ENCODE data around the gene NEGR1. TPM values are rescaled to one million over a fixed set of nuclear protein-coding genes. Genes with fewer than 3 reads are reported as not detected.

Gene NEGR1
- total and polyA plus RNA-seq, 9 donors = 4.7 to 15.1 (median 9.1) TPM

DNA sequence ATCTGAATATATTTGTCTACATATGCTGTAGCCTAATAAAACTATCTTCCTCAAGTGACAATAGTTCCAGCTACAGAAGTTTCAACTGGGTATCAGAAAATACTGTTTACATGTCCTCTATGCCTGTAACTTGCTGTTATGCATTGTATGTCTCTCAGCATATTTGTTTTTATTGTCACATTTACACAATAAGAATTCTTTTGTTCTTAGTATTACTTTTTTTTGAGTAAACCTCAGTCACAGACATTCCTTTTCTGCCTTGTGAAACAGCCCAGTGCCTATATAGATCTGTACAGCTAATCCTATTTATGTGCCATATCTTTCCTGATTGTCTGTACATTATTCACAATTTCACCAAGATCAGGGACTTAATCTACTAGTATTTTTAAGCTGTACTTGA is 565.2 kb downstream of the NEGR1 start:
- Histone ChIP-seq H3K27me3 (no peaks in the 10 kb centered on the region), H3K9me3 (no peaks in the 10 kb centered on the region), H3K27ac (no peak overlapping the region), H3K4me1 (ENCODE audit: insufficient read depth) (no peaks in the 10 kb centered on the region), H3K36me3 (no peaks in the 10 kb centered on the region), H3K4me3 (no peak overlapping the region)
- intact Hi-C loops (cut with DNase I) = no loop called here
- TF ChIP-seq, protein P1, sequence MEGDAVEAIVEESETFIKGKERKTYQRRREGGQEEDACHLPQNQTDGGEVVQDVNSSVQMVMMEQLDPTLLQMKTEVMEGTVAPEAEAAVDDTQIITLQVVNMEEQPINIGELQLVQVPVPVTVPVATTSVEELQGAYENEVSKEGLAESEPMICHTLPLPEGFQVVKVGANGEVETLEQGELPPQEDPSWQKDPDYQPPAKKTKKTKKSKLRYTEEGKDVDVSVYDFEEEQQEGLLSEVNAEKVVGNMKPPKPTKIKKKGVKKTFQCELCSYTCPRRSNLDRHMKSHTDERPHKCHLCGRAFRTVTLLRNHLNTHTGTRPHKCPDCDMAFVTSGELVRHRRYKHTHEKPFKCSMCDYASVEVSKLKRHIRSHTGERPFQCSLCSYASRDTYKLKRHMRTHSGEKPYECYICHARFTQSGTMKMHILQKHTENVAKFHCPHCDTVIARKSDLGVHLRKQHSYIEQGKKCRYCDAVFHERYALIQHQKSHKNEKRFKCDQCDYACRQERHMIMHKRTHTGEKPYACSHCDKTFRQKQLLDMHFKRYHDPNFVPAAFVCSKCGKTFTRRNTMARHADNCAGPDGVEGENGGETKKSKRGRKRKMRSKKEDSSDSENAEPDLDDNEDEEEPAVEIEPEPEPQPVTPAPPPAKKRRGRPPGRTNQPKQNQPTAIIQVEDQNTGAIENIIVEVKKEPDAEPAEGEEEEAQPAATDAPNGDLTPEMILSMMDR (IDR thresholded peaks at IDR 0.05) = no peak
- TF ChIP-seq POLR2A (IDR thresholded peaks at IDR 0.05) (no peak), EP300 (IDR thresholded peaks at IDR 0.05) (no peak)
- no peak for DNase-seq

DNA sequence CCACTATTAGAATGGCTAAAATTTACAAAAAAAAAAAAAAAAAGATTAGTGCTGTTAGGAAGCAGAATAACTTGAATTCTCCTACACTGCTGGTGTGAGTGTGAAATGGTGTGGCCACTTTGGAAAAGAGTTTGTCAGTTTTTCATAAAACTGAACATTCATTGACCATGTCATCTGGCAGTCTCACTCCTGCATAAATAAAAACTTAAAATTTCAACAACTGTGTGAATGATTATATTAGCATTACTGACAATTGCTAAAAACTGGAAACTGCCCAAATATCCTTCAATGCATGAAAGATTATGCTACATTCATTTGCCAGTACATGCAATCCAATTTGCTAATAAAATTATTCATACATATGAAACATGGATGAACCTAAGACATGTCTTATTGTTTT is 570.9 kb downstream of the NEGR1 start:
- H3K9me3 ChIP-seq = no peaks in the 10 kb centered on the region
- TF ChIP-seq EP300 (IDR thresholded peaks at IDR 0.05) = no peak
- TF ChIP-seq, protein P1 (IDR thresholded peaks at IDR 0.05) = no peak
- no peak for TF ChIP-seq POLR2A (IDR thresholded peaks at IDR 0.05)
- no peak overlapping the region for H3K4me3 ChIP-seq
- no peak for DNase-seq
- no peak overlapping the region for H3K27ac ChIP-seq
- H3K36me3 ChIP-seq = no peaks in the 10 kb centered on the region
- no peaks in the 10 kb centered on the region for H3K4me1 ChIP-seq (ENCODE audit: insufficient read depth)
- no peaks in the 10 kb centered on the region for H3K27me3 ChIP-seq
- intact Hi-C loops (cut with DNase I) = no loop called here

DNA sequence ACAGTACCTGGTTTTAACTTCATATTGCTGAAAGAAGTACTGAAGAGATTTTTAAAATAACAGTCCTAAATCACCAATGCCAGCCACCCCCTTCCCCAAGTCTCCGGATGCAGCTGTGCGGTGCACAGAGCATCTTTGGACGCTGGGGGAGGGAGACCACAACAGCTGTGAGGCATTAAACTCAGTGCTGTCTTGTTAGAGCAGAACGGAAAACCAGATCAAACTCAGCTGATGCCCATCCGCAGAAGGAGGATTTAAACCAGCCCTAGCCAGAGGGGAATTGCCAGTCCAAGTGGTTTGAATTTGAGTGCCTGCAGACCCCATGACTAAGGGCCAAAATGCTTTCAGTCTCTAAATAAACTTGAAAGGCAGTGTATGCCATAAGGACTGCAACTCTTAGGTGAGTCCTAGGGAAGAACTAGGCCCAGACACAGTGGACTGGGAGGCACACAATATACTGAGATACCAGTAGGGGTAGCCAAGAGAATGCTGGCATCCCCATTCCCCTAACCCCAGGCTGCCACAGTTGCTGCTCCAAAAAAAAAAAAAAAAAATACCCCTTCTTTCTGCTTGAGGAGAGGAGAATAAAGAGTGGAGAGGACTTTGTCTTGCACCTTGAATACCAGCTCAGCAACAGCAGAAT is 576.2 kb downstream of the NEGR1 start:
- WGBS, 3 donors = 21 to 39% (median 38%) methylated on average over 5 of the region's 5 CpGs
- Histone ChIP-seq H3K4me3 (no peak overlapping the region), H3K9me3 (no peaks in the 10 kb centered on the region), H3K36me3 (no peaks in the 10 kb centered on the region), H3K27me3 (no peaks in the 10 kb centered on the region), H3K27ac (no peak overlapping the region), H3K4me1 (ENCODE audit: insufficient read depth) (no peaks in the 10 kb centered on the region)
- no peak for DNase-seq
- intact Hi-C loops (cut with DNase I) = no loop called here
- TF ChIP-seq, protein P1 (IDR thresholded peaks at IDR 0.05) = no peak
- no peak for TF ChIP-seq EP300 (IDR thresholded peaks at IDR 0.05)

DNA sequence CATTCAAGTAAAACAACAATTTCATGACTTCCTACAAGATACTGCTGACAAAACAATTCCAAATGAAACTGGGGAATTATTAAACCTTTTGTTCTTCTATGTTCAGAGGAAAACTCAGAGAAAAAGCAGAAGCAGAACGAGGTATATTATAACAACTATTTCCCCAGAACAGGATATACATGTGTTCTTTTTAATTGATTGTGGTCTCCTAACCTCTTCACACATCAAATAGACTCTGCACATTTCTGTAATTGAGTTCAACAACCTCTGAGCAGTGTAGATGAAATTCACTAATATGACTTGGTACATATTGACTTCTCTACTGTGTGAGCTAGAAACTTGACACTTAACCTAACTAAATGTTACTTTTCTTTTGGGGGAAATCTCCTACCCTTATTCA is 584.2 kb downstream of the NEGR1 start:
- 68 to 81% (median 71%) methylated on average over 1 of the region's 1 CpG for WGBS, 3 donors
- TF ChIP-seq, protein P1 (IDR thresholded peaks at IDR 0.05) = no peak
- TF ChIP-seq POLR2A (IDR thresholded peaks at IDR 0.05) (no peak), EP300 (IDR thresholded peaks at IDR 0.05) (no peak)
- H3K36me3 ChIP-seq = no peaks in the 10 kb centered on the region
- no peak overlapping the region for H3K4me3 ChIP-seq
- H3K4me1 ChIP-seq (ENCODE audit: insufficient read depth) = no peaks in the 10 kb centered on the region
- DNase-seq = no peak
- H3K27ac ChIP-seq = no peak overlapping the region
- intact Hi-C loops (cut with DNase I) = no loop called here
- no peaks in the 10 kb centered on the region for H3K27me3 ChIP-seq
- H3K9me3 ChIP-seq = no peaks in the 10 kb centered on the region

Measured in ovary (tissue), 9 donors.